ENCODE measurements around the gene TP53RK. TPM values are rescaled to one million over a fixed set of nuclear protein-coding genes. Genes with fewer than 3 reads are reported as not detected.

TP53RK gene
- total and polyA plus RNA-seq, 2 of the 13 experiments (the other 11 are each of a cell fraction or from before 2014, with no cell fraction given) = 12.9 to 25.5 TPM

GRCh38 chr20:46708172-46708860, 19.1 kb upstream of the TP53RK start (continued):
- TF ChIP-seq ARNTL (CRISPR knock-in tag; IDR thresholded peaks at IDR 0.05) (peak; percentile 76; the same call in 1 of the 2 replicates), ZNF556 (CRISPR knock-in tag; IDR thresholded peaks at IDR 0.05; ENCODE audit: borderline replicate concordance) (peak; percentile 55; the same call in 1 of the 2 replicates), ZMAT3 (CRISPR knock-in tag; conservative IDR thresholded peaks at IDR 0.05) (peak; percentile 76; the same call in 1 of the 2 replicates), KIAA2018 (CRISPR knock-in tag; IDR thresholded peaks at IDR 0.05; ENCODE audit: borderline replicate concordance) (no peak), ZNF530 (CRISPR knock-in tag; IDR thresholded peaks at IDR 0.05; ENCODE audit: low read depth) (0 out of 2 replicates have a peak, but pooled peaks have one; percentile 35), ZC3H4 (CRISPR knock-in tag; IDR thresholded peaks at IDR 0.05; ENCODE audit: borderline replicate concordance) (no peak; the same call in 1 of the 2 replicates), ELF1 (CRISPR knock-in tag; IDR thresholded peaks at IDR 0.05) (peak; percentile 45; the same call in 1 of the 2 replicates), SCMH1 (CRISPR knock-in tag; IDR thresholded peaks at IDR 0.05; ENCODE audit: borderline replicate concordance) (no peak), ZNF770 (CRISPR knock-in tag; IDR thresholded peaks at IDR 0.05) (0 out of 2 replicates have a peak, but pooled peaks have one; percentile 47), TP53 (CRISPR knock-in tag; conservative IDR thresholded peaks at IDR 0.05) (no peak), RELA (CRISPR knock-in tag; IDR thresholded peaks at IDR 0.05) (no peak), ZBTB38 (CRISPR knock-in tag; IDR thresholded peaks at IDR 0.05) (peak; percentile 89), FOSL2 (CRISPR knock-in tag; IDR thresholded peaks at IDR 0.05) (peak; percentile 42; the same call in 1 of the 2 replicates), ZSCAN12 (CRISPR knock-in tag; IDR thresholded peaks at IDR 0.05) (no peak; the same call in 1 of the 2 replicates), HMG20A (CRISPR knock-in tag; IDR thresholded peaks at IDR 0.05; ENCODE audit: borderline replicate concordance) (no peak), FOXK1 (CRISPR knock-in tag; IDR thresholded peaks at IDR 0.05; ENCODE audit: borderline replicate concordance, low read depth) (peak; percentile 44; the same call in 1 of the 2 replicates), TEAD2 (CRISPR knock-in tag; IDR thresholded peaks at IDR 0.05) (no peak), ZNF570 (CRISPR knock-in tag; IDR thresholded peaks at IDR 0.05; ENCODE audit: borderline replicate concordance) (no peak), THYN1 (CRISPR knock-in tag; IDR thresholded peaks at IDR 0.05; ENCODE audit: borderline replicate concordance, low read depth) (no peak)
- TF ChIP-seq, protein P1, sequence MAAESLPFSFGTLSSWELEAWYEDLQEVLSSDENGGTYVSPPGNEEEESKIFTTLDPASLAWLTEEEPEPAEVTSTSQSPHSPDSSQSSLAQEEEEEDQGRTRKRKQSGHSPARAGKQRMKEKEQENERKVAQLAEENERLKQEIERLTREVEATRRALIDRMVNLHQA (CRISPR knock-in tag; IDR thresholded peaks at IDR 0.05) = no peak

Measured in HepG2 (cell line).